ENCODE data around the gene TNF.

DNA sequence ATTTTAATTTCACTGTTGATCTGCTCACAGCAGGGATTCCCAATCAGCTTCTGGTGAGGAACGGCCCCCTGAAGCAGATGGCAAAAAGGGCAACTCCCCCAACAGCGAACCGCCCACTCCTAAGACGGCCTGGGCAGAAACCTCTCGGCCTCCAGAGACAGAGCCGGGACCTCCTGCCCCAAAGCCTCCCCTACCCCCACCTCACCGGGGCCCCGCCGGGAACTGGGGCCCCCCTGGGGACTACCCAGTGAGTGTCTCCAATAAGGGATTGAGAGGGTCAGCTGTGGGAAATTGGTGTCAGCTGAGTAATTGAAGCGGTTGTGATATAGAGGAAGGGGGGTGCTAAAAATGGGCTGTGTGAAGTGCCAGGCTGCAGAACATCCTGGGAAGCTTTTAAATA, 51.6 kb downstream of the TNF start:
- TF ChIP-seq POLR2A (IDR thresholded peaks at IDR 0.05; ENCODE audit: low read depth, low read length) (no peak), POLR2AphosphoS5 (IDR thresholded peaks at IDR 0.05; ENCODE audit: low read depth, low read length) (no peak)

All from GM12892 (cell line).